Thymus (tissue), 11 donors: ENCODE results near the gene NMU. TPM values are rescaled to one million over a fixed set of nuclear protein-coding genes. Genes with fewer than 3 reads are reported as not detected.
"Not testable (repeated sequence)": the region's sequence is repeated elsewhere in the genome, so short reads cannot be mapped to it uniquely, and the experiment has no call there.

Experiments
- DNase-seq, 9 donors: peaks; one replicate each; pipeline ENCODE4 v3.0.0-alpha.2; 2013; ENCODE audit warnings: low spot score in 9 of 9, low read depth in 6 of 9, missing footprints in 1 of 9
- H3K27ac ChIP-seq, 2 donors: one replicate each; pipeline ENCODE4 v1.5.1; 2013; ENCODE audit warnings: control low read depth in 1 of 2, low read depth in 1 of 2, low read length in 1 of 2, mild to moderate bottlenecking in 1 of 2, moderate library complexity in 1 of 2
- H3K27me3 ChIP-seq, 2 donors: one replicate each; pipeline ENCODE4 v1.5.1; 2013; ENCODE audit warnings: low read length in 1 of 2; ENCODE audit not compliant: control insufficient read depth in 2 of 2, insufficient read depth in 1 of 2
- H3K36me3 ChIP-seq, 2 donors: one replicate each; pipeline ENCODE4 v1.5.1; 2013; ENCODE audit warnings: low read length in 1 of 2, mild to moderate bottlenecking in 1 of 2, moderate library complexity in 1 of 2; ENCODE audit not compliant: control insufficient read depth in 2 of 2, insufficient read depth in 2 of 2
- H3K4me1 ChIP-seq, 2 donors: one replicate each; pipeline ENCODE4 v1.5.1; 2013; ENCODE audit warnings: low read length in 2 of 2; ENCODE audit not compliant: control insufficient read depth in 2 of 2, insufficient read depth in 2 of 2
- H3K4me3 ChIP-seq, 2 donors: one replicate each; pipeline ENCODE4 v1.5.1; 2013; ENCODE audit warnings: low read length in 2 of 2, control low read depth in 1 of 2, mild to moderate bottlenecking in 1 of 2
- H3K9me3 ChIP-seq, 2 donors: one replicate each; pipeline ENCODE4 v1.5.1; 2013; ENCODE audit warnings: low read length in 1 of 2, mild to moderate bottlenecking in 1 of 2; ENCODE audit not compliant: control insufficient read depth in 2 of 2, insufficient read depth in 1 of 2
- WGBS: extraction: QIAGEN DNeasy Blood & Tissue Kit; methylation state at CpG from one replicate; pipeline ENCODE4 v1.1.7; 2013; 5-methylcytosine and 5-hydroxymethylcytosine counted together
- polyA plus RNA-seq: library from polyadenylated mRNA; stranded (reverse); fragments of 200-250 nt; gene quantifications from one replicate; pipeline ENCODE4 v1.2.3, GENCODE V29; 2013
- total RNA-seq: library from RNA; stranded (reverse); fragments of 120-200 nt; gene quantifications from one replicate; pipeline ENCODE4 v1.2.4, GENCODE V29; 2013
- donor health status: healthy.

NMU gene
- total and polyA plus RNA-seq, 2 donors = 2.5 to 2.9 TPM

DNA sequence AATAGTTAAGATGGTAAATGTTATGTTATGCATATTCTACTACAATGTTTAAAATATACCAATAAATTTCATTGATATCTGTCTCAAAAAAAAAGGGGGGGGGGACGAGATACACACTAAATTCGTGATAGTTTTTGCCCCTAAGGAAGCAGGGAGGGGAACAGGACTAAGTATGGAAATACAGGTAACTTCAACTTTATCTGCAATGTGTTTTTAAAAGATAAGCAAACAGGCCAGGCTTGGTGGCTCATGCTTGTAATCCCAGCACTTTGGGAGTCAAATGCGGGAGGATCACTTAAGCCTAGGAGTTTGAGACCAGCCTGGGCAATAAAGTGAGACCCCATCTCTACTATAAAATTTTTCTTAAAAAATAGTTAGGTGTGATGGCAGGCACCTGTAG lies 76.0 kb downstream of the NMU start:
- Histone ChIP-seq H3K36me3 (no peaks in the 10 kb centered on the region), H3K4me3 (no peak overlapping the region), H3K9me3 (no peaks in the 10 kb centered on the region), H3K27ac (no peak overlapping the region), H3K27me3 (no peaks in the 10 kb centered on the region), H3K4me1 (no peaks in the 10 kb centered on the region)
- no peak for DNase-seq
- WGBS = 92% methylated on average over 3 of the region's 3 CpGs

- Histone ChIP-seq H3K4me1 (no peaks in the 10 kb centered on the region), H3K27me3 (no peaks in the 10 kb centered on the region), H3K27ac (no peak overlapping the region), H3K36me3 (no peaks in the 10 kb centered on the region), H3K9me3 (no peaks in the 10 kb centered on the region), H3K4me3 (no peak overlapping the region)
- DNase-seq = peak in 2 of 9 donors; percentile 18 to 43
- WGBS = 70% methylated on average over 2 of the region's 2 CpGs
Observed at GRCh38 chr4:55554453-55555030, 81.6 kb downstream of the NMU start.

DNA sequence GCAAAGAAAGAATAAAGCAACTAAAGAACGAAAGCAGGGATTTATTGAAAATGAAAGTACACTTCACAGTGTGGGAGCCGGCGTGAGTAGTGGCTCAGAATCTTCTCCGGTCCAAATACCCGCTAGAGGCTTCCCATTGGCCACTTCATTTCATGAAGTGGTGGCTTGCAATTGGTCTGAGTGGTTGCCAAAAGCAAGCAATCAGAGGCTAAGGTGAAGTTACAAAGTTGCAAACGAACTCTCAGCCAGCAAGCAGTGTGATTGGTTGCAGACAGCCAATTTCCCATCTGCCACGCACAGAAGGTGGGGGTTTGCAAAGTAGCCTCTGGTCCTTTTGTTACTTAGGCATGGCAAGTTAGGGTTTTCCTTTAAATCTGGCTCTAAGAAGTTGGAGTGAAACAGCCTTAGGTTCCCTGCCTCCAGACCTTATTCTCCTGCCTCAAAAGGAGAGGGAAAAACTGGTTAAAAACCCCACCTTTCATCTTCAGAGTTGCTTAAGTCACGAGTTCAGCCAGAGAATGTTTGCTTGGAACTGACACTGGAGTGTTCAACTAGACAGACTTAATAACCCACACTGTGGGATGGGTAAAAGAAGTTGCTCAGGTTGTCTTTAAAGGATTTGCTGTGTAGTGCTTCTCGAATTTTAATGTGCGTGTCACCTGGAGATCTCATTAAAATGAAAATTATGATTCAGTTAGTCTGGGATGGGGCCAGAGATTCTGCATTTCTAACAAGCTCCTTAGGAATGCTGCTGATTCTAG lies 82.5 kb downstream of the NMU start:
- no peak for DNase-seq
- H3K4me3 ChIP-seq = no peak overlapping the region
- no peaks in the 10 kb centered on the region for H3K4me1 ChIP-seq
- H3K27ac ChIP-seq = no peak overlapping the region
- 90% methylated on average over 10 of the region's 10 CpGs for WGBS
- no peaks in the 10 kb centered on the region for H3K36me3 ChIP-seq
- peaks cover under 1 to 7% of the 10 kb centered on the region in 2 donors for H3K27me3 ChIP-seq
- H3K9me3 ChIP-seq = no peaks in the 10 kb centered on the region

GRCh38 chr4:55551964-55552363 lies 84.1 kb downstream of the NMU start:
- DNase-seq, H3K4me3 ChIP-seq, H3K9me3 ChIP-seq, H3K27ac ChIP-seq, H3K36me3 ChIP-seq, H3K4me1 ChIP-seq: not testable (repeated sequence)
- H3K27me3 ChIP-seq = peaks cover 7 to 23% of the 10 kb centered on the region in 2 donors
- 96% methylated on average over 6 of the region's 6 CpGs for WGBS

DNA sequence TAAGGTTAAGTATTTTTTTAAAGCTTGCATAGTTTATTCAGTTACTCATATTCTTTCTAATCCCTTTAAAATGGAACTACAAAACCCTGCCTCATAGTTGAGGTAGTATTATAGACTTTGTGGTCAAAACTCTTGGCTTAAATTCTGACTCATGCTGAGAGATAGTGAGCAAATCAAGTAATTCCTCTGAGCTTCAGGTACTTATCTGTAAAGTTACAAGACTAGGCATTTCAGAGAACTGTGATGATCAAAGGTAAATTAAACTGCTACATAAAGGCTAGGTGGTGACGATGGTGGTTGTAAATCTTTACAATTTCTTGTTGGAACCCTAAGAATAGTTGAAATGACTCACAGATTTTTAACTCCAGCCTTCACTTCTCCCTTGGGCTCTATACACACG lies 86.2 kb downstream of the NMU start:
- Histone ChIP-seq H3K27ac (no peak overlapping the region), H3K9me3 (no peaks in the 10 kb centered on the region), H3K4me1 (peaks cover 6 to 8% of the 10 kb centered on the region in 2 donors), H3K4me3 (no peak overlapping the region), H3K27me3 (peaks cover 12 to 35% of the 10 kb centered on the region in 2 donors), H3K36me3 (no peaks in the 10 kb centered on the region)
- WGBS = 93% methylated on average over 2 of the region's 2 CpGs
- no peak for DNase-seq

DNA sequence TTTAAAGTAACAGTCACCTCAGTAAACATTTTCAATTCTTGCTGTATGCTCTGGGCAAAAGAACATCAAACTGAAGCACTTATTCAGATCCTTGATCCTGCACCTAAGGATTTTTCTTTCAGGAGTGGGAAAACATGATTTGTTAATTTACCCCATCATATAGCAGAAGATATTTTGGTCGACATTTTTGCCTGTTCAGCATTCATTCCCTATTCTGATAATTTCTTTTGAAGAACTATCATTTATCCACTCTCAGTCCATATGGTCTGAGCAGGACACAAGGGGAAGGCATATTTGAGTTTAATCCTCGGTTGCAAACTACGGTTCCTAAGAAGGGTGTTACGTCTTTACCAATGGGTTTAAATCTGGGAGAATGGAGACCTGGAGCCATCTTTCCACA lies 88.2 kb downstream of the NMU start:
- no peak for DNase-seq
- Histone ChIP-seq H3K4me3 (no peak overlapping the region), H3K27ac (no peak overlapping the region)

DNA sequence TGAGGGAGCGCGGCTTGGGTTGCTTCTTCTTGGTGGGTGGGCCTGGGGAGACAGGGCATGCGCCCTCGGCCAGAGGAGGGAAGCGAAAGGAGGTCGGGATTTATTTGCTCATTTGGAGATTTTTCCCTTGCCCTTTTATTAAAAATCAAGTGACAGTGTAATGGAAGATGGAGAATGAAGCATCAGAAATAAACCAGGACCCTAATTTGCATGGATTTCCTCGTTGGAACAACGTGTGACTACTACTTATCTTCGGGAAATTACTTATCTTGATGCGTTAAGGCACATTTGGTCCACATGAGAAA lies 88.7 kb downstream of the NMU start:
- Histone ChIP-seq H3K4me1 (peaks cover 6 to 8% of the 10 kb centered on the region in 2 donors), H3K27me3 (peaks cover 12 to 35% of the 10 kb centered on the region in 2 donors), H3K4me3 (peak overlapping the region; percentile 76 to 85), H3K9me3 (no peaks in the 10 kb centered on the region), H3K27ac (peak overlapping the region; percentile 64 to 86), H3K36me3 (no peaks in the 10 kb centered on the region)
- DNase-seq = no peak
- 4% methylated on average over 10 of the region's 10 CpGs for WGBS

More for the DNA sequence above, 88.2 kb downstream of the NMU start:
- Histone ChIP-seq H3K27me3 (peaks cover 12 to 35% of the 10 kb centered on the region in 2 donors), H3K36me3 (no peaks in the 10 kb centered on the region), H3K9me3 (no peaks in the 10 kb centered on the region), H3K4me1 (peaks cover 6 to 8% of the 10 kb centered on the region in 2 donors)
- WGBS = 83% methylated on average over 4 of the region's 4 CpGs

DNA sequence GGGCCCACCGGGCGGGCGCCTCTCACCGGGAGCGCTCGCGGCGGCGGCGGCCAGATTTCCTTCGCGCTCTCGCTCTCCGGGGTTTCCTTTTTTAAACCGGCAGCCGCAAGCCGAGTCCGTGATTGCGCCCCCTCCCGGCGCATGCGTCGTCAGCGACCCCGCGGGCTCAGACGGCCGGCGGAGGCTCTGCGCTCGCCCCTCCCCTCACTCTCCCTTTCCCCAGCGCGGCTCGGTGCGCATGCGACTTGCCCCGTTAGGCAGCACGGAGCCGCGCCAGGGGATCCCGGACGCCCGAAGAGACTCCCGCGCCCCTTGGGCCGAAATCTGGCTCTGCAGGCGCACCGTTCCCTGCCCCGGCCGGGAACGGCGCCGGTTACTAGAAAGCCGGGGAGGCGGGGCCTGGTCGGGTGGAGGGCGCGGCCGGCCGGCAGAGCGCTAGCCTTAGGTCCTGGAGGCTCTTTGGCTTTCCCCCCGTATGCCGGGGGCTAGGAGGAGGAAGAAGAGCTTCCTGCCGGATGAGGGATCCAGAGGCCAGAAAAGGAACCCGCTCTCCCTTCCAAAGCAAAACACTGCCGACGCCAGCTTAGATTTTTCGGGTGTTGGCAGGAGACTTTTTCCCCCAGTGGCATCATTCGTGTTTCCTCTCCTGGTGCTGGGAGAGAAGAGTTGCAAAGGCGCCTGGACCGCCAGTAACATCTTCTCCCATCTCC lies 89.2 kb downstream of the NMU start, which contains the start of gene CLOCK:
Gene CLOCK, minus strand, starts transcription at position 154 of the 710 bp plus-strand sequence. CDS start 64,124 bp downstream, outside the sequence.
- Histone ChIP-seq H3K27me3 (peaks cover 12 to 35% of the 10 kb centered on the region in 2 donors), H3K4me3 (peak within 1 kb of the TSS; percentile 76 to 85), H3K36me3 (no peaks in the 10 kb centered on the region), H3K9me3 (no peaks in the 10 kb centered on the region), H3K4me1 (peaks cover 6 to 8% of the 10 kb centered on the region in 2 donors), H3K27ac (peak within 1 kb of the TSS; percentile 64 to 86)
- WGBS = under 1% methylated on average over 71 of the region's 71 CpGs
- peak; percentile 58 to 92 (median 80) for DNase-seq

DNA sequence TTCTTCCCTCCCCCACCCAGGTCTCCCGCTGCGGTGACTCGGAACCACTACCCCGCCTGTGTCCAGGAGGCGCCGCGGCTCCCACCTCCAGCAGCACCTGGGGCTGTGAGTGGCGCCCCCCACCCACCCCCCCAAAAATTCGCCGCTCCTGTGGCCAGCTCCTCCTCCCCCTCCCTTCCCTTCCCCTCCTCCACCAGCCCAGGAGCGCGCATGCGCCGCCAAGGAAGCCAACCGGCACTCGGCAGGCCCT lies 89.7 kb downstream of the NMU start:
- Histone ChIP-seq H3K9me3 (no peaks in the 10 kb centered on the region), H3K27me3 (peaks cover 12 to 35% of the 10 kb centered on the region in 2 donors), H3K4me1 (peaks cover 6 to 8% of the 10 kb centered on the region in 2 donors), H3K36me3 (no peaks in the 10 kb centered on the region), H3K27ac (peak overlapping the region; percentile 64 to 86), H3K4me3 (peak overlapping the region; percentile 76 to 85)
- no peak for DNase-seq
- WGBS = 0% methylated on average over 16 of the region's 16 CpGs
